PC-9 (cell line): ENCODE results near the gene ITPKC.

Source experiments
- CTCF ChIP-seq: fragments of 200-600 bp; sonication (generic); conservative IDR thresholded peaks from 2 replicates; pipeline ENCODE4 v1.6.1; 2017; ENCODE audit warnings: mixed run types, antibody characterized with exemption, mild to moderate bottlenecking, moderate library complexity
- EZH2 ChIP-seq: fragments of 200-600 bp; sonication (generic); IDR thresholded peaks from 2 replicates; pipeline ENCODE4 v1.8.0; 2017; ENCODE audit warnings: antibody characterized with exemption, low read depth

- TF ChIP-seq CTCF (no peak), EZH2 (no peak)
Observed at GRCh38 chr19:40719414-40719894, 2.5 kb downstream of the ITPKC start.
